Gastrocnemius medialis (tissue), 4 donors: ENCODE measurements around the gene SLC22A1.

ENCODE experiments used
- POLR2A ChIP-seq, 2 donors: fragments of 450-650 bp; IDR thresholded peaks; one replicate each; pipeline ENCODE4 v1.6.1; 2017; ENCODE audit warnings: antibody characterized with exemption in 2 of 2, mild to moderate bottlenecking in 2 of 2, moderate library complexity in 2 of 2
- TF ChIP-seq, protein P1 (sequence below), 5 experiments: fragments of 450-650 bp in 3 of 5; fragments of 200-600 bp in 2 of 5; sonication (generic) in 2 of 5; IDR thresholded peaks in 4 of 5; conservative IDR thresholded peaks in 1 of 5; 1 replicate in 4 of 5; 2 replicates in 1 of 5; pipeline ENCODE4 v1.5.1; 2016 to 2019; ENCODE audit warnings: antibody characterized with exemption in 5 of 5, mild to moderate bottlenecking in 3 of 5, moderate library complexity in 3 of 5

DNA sequence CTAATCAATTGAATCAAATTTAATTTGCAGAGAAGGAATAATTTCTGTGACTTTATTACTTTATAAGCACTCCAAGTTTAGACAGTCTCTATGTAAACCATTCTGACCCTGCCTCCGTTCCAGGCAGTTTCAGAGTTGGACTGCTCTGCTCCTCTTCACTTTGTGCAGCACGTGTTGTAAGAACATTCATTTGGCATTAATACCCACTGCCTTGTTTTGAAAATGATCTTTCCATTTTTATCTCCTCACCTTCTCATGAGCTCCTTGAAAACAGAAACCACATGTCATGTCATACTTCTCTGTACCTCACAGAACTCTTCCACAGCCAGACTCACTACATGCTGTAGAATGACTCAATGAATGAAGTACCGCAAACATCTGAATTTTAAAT, 25.5 kb downstream of the SLC22A1 start:
- TF ChIP-seq POLR2A (IDR thresholded peaks at IDR 0.05): peak in 1 of 2 donors; percentile 55
- TF ChIP-seq, protein P1, sequence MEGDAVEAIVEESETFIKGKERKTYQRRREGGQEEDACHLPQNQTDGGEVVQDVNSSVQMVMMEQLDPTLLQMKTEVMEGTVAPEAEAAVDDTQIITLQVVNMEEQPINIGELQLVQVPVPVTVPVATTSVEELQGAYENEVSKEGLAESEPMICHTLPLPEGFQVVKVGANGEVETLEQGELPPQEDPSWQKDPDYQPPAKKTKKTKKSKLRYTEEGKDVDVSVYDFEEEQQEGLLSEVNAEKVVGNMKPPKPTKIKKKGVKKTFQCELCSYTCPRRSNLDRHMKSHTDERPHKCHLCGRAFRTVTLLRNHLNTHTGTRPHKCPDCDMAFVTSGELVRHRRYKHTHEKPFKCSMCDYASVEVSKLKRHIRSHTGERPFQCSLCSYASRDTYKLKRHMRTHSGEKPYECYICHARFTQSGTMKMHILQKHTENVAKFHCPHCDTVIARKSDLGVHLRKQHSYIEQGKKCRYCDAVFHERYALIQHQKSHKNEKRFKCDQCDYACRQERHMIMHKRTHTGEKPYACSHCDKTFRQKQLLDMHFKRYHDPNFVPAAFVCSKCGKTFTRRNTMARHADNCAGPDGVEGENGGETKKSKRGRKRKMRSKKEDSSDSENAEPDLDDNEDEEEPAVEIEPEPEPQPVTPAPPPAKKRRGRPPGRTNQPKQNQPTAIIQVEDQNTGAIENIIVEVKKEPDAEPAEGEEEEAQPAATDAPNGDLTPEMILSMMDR (IDR thresholded peaks at IDR 0.05 in 4 of 5, conservative IDR thresholded peaks at IDR 0.05 in 1 of 5): no peak
